NCI-H446 treated with DMSO at 0.1 percent for 48 hours (cell line): Measurements from ENCODE around the gene EXOC7.

Source experiments
- DNase-seq: peaks from one replicate; lab custom pipeline; 2025; lab: John Stamatoyannopoulos, UW

Gene EXOC7

DNA sequence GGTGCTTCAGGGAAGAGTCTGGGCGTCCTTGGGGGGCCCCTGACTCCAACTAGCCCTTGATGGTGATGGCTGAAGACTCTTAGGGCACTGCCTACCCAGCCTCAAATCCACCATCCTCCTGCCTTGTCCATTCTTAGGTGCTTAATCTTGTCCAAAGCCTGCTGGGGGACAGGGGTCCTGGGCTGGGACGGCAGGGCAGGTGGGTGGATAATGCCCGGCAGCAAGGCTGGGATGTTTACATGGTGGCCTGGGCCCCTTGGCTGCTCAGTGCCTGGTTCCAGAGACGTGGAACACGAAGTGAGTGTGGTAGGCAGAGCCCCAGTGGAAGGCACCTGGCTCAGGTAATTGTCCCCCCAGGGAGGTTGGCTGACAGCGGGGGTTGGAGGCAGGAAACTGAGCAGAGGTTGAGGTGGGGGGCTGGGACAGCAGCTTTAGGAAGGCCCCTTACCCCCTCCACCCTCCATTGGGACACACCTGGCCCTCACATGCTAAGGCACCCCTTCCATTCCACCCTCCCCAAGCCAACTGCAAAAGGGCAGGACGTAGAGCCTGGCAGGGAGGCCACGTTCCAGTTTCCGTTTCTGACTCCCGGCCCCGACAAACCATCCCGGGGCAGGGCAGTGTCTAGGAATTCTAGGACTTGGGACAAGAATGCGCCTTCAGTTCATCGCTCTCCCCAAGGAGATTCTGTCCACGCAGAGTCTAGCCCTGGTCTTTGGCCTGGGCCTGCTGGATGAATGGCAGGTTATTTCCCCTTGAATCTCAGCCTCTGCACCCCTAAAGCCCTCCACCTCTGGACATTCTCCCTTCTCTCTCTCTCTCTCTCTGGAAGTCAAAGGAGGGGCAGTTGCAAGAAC is 35.5 kb upstream of the EXOC7 start:
- DNase-seq, result no peak

- no peak for DNase-seq
Observed at GRCh38 chr17:76138234-76138895, 34.8 kb upstream of the EXOC7 start.

DNA sequence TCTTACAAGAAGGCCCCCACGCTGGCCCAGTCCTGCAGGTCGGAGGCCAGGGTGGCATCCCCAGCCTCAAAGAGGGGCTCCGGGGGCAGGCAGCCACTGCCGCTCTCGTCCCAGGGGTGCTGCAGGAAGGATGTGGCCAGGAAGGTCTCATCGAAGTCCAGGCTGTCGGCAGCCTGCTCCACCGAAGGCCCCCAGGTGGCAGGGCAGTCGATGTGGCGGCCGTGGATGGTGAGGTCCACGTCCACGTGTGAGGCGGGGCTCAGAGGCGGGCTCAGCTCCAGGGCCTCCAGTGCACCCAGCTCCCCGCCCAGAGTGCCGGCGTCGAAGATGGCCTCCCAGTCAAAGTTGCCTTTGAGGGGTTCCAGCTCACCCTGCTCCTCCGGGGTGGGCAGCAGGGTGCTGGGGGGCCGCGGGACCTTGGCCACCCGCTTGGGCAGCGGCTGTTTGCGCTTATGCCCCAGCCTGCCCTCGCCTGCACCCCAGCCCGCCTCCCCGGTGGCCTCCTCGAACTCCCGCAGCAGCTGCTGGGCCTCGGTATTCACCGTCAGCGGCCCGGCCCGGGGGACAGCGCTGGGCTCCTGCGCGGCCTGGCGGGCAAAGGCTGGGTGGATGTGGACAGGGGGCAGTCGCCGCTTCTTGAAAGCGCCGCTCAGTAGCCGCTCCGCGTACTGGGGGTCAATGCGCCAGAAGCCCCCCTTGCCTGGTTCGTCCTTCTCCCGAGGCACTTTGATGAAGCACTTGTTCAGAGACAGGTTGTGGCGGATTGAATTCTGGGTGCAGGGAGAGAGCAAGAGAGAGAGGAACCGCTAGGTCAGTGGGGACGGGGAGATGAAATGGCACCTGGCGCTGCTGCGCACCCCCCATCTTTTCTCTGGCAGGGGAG is 34.0 kb upstream of the EXOC7 start:
- DNase-seq, result no peak

DNA sequence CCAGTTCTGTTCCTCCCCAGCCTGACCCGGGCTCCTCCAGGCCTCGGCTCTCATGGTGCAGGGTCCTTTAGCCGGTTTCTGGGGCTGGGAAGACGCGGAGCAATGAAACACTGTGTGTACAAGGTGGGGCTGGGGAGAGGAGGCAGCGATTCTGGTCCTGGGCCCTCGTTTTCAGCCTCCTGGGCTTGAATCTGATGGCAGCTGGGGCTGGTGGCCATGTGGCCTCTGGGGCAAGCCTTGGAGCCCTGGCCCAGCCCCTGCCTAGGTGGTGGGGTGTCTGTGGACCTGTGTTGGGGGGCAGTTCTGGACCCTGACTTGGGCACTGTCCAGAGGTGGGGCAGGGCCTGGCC is 33.4 kb upstream of the EXOC7 start:
- DNase-seq, result no peak

GRCh38 chr17:76136276-76137000 is 32.9 kb upstream of the EXOC7 start:
- DNase-seq, result no peak

GRCh38 chr17:76135810-76136188 is 32.2 kb upstream of the EXOC7 start:
- DNase-seq, result no peak

DNA sequence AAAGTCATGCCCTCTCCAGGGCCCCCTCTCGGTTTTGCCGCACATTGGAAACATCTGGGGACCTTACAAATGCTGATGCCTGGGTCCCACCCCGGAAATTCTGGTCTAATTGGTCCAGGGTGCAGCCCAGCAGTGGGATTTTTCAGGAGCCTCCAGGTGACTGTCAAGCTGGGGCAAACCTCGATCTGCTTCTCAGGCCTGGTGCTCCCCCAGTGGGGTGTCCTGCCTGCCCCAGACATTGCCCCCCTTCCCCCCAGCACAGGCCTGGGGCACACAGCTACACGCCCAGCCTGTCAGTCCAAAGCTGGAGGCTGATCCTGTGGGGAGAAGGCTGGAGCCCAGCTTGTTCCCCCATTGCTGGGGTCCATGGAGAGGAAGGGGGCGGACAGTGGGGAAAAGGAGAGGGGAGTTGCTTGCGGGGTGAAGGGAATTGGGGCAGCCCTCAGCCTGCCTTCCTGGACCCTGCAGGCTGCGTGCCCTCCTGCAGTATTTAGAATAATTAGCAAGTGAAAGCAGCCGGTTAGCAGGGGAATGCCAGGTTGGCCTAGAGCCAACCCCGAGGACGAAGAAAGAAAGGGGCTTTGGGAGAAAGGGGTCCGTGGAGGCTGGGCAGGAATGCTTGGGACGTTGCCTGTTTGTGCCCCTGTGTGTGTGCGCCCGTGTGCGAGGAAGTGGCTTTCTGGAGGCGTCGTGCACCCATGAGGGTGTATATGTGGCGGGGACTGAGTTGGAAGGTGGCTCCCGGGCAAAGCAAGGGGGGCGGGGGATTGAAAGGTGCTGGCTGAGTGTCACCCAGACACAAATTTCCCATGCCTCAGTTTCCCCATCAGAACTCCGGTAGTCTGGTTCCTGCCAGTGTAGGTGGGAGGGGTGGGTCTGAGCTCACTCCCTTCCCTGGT is 31.6 kb upstream of the EXOC7 start:
- no peak for DNase-seq

DNA sequence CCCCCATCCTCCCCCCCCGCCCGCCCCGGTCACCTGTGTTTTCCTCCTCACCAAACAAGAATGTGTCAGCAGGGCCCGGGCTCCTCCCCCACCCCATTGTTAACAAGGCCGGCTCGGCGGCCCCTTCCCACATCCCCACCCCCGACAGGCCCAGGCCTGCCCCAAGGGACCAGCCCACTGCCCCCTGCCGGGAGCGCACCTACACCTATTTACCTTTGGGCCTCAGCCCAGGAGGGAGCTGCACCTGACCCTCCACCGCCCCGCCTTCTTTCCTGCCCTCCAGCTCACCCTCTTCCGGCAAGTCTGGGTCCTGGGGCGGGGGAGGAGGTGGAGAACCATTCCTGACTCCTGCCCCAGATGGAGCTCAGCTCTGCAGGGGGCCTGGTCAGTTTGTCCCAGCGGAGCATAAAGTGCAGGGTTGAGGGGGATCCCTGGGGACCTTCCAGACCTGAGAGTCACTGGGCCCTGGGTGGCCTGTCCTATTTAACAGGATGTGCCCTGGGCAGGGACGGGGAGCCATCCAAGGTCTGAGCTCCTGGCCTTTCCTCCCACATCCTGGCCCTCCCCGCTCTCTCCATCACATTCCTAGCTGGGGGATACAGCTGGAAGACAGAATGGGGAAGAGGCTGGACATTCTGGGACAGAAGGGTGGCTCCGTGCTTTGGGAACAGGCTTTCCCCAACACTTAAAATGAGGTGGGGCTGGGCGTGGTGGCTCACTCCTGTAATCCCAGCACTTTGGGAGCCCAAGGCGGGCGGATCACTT is 29.2 kb upstream of the EXOC7 start:
- no peak for DNase-seq

DNA sequence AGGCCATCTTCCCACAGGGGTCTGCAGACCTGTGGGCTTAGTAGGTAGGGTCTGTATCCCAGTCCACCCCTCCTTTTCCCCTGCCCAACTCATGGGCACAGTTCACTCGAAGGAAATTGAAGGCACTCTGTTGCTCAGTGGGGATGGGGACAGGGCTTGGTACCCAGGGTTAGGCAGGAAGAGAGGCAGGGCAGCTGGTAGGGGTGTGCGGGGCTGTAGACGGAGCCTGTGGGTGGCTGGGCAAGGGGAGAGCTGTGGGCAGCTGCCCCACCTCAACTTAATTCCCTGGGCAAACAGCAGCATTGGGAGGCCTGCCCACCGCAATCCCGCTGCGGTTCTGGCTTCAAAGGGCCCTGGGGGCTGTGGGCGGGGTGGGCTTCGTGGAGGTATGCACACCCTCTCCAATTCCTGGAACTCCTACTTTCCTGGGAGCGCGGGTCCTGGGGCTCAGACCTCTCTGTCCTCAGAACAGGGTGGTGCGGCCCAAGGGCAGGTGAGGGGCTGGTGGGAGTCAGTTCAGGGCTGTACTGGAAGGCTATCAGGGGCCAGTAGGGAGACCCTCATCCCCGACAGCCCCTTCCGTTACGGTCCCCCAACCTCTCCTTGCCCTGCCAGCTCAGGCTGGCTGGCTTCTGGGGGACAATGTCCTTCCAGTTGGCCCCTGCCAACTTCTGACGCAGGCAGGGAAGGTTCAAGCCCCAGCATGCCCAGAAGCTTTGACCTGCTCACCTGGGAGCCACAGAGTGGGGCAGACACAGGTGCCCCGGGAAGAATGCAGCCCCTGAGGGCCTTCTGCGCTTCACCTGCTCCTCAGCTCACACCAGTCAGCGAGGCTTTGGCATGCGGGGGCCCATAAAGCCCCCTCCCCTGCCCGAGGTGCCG is 28.3 kb upstream of the EXOC7 start:
- DNase-seq, result no peak

- DNase-seq, result no peak
Observed at GRCh38 chr17:76131051-76131691, 27.6 kb upstream of the EXOC7 start.

DNA sequence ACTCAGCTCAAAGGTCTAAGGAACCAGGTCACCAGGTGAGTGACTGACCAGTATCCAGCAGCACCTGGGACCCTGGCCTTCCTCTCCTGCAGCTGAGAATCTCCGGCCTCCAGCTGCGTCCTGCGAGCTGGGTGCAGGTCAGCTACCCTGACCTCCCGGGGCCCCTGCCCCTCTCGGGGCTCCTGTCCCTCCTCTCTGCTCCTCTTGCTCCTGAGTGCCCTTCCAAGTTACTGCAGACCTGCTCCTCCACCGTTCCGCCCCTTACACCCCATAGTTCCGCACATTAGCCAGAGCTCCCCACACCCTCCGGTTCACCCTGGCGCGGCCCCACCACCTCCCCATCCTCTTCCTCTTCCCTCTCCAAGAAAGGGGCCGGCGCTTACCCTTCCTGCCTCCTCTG is 26.9 kb upstream of the EXOC7 start:
- DNase-seq, result no peak

GRCh38 chr17:76125922-76126321 is 22.3 kb upstream of the EXOC7 start:
- no peak for DNase-seq

- no peak for DNase-seq
Observed at GRCh38 chr17:76125391-76125675, 21.7 kb upstream of the EXOC7 start.

DNA sequence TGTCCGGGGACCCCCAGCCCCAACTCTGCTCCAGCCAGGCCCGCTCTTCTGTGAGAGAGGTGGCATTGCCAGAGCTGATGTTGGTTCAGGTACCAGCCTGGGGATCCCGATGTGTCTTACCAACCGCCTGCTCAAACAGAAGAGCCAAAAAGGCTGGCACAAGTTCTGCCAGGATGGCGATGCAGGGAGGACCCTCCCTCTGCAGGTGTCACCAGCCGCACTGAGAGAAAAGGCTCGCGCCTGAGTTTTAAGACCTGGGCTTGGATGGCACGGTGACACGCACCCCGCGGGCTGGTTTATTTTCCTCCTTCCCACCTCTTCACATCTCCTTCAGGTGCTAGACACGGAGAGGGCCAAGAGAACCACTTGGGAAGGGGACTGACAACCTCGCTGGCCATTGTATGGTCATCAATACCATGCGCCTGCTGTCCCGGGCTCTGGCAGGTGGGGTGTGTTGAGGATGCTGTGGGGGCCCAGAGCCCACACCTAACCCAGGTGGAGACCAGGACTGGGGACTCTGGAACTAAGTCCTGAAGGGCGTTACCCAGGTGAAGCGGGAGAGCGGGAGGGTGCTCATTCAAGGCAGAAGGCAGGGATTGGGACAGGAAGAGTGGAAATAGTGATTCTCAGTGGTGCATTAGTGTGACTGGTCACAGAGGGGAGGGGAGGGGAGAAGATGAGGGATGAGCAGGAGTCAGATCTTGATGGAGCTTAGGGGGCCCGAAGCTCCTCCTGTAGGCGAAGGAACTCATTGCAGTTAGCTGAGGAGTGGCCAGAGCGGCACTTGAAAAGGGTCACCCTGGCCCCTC is 21.2 kb upstream of the EXOC7 start:
- DNase-seq, result no peak

DNA sequence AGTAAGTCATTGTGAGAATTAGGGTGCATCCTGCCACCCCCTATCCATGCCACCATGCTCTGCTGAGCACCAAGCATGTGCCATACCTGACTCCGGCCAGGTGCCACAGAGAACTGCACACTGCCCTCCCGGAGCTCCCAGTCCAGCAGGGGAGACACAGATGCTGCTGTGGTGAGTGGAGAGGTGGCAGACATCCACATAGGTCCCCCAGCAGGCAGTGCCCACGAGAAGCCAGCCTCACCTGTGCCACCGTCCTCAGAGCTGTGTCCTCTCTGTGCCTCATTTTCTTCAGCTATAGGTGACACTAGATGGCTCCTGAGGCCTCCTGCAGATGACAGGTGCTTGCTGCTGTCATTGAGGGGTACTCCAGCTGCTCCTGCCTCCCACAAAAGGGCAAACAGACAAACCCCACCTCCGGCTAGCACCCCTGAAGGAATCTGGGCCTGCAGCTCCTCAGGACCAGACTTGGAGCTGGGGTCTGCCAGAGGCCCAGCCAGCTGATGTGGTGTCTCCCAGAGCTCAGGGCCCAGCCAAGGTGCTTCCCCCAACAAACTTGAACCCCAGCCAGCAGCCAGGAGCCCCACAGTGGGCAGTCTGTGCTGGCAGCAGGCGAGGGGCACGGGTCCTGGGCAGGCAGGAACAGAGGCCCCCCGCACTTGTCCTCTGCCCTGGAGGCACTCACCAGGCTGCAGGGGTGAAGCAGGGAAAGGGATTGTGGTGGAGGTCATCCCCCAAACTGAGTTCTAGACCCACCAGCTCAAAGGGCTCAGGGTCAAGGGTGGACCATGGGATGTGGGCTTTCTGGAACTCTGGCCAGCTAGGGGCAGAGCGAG is 20.4 kb upstream of the EXOC7 start:
- no peak for DNase-seq

- DNase-seq, result no peak
Observed at GRCh38 chr17:76123191-76123499, 19.6 kb upstream of the EXOC7 start.

DNA sequence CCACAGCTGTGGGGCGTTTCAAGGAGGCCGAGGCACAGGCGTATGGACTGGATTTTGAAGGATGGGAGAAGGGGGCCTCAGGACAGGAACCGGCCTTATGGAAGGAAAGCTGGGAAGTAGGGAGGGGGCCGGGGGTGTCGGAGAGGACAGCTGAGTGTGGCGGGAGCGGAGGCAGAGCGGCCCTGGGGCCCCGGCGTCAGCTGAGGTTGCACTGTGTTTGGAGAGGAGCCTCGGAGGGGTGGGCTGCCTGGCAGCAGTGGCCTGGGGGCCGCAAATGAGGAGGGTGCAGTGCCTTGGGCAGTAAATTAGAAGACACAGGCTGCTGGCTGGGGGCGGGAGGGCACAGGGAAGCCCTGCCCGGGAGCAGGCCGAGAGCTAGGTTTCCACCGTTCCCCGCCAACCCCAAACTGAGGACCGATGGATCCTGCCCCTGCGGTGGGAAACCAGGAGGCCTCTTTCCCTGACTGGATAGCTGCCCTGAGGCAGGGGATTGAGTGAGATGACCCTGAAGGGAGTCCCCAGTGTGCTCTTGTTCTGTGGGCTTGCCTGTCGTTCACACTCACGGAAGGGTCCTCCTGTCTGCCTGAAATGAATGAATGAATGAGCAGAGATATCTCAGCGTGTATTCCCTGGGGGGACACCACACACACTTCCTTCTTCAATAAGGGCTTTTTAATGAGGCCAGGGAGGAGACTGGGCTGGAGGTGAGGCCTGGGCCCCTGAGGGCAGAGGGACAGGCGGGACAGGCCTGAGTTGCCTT is 19.0 kb upstream of the EXOC7 start:
- DNase-seq, result no peak
